ENCODE results near the gene NKD1.
A peak's percentile ranks its signal among the peaks of the same experiment; 100 is the strongest.

The NKD1 gene

GRCh38 chr16:50673496-50674275 is 125.5 kb downstream of the NKD1 start:
- DNase-seq (ENCODE audit: low read depth, low spot score): peak; percentile 69

GRCh38 chr16:50674831-50675230 is 126.6 kb downstream of the NKD1 start:
- DNase-seq (ENCODE audit: low read depth, low spot score): no peak

GRCh38 chr16:50675686-50676610 is 127.8 kb downstream of the NKD1 start:
- DNase-seq (ENCODE audit: low read depth, low spot score): no peak

GRCh38 chr16:50676684-50677225 is 128.6 kb downstream of the NKD1 start:
- DNase-seq (ENCODE audit: low read depth, low spot score): no peak

GRCh38 chr16:50677351-50677750 is 129.2 kb downstream of the NKD1 start:
- no peak for DNase-seq (ENCODE audit: low read depth, low spot score)

GRCh38 chr16:50678531-50678930 is 130.3 kb downstream of the NKD1 start:
- DNase-seq (ENCODE audit: low read depth, low spot score): no peak

GRCh38 chr16:50679266-50679665 is 131.1 kb downstream of the NKD1 start:
- DNase-seq (ENCODE audit: low read depth, low spot score): no peak

GRCh38 chr16:50679676-50680555 is 131.7 kb downstream of the NKD1 start:
- DNase-seq (ENCODE audit: low read depth, low spot score): no peak

GRCh38 chr16:50680556-50680893 is 132.3 kb downstream of the NKD1 start:
- no peak for DNase-seq (ENCODE audit: low read depth, low spot score)

- DNase-seq (ENCODE audit: low read depth, low spot score): no peak
Measured at GRCh38 chr16:50681021-50681885, 133.1 kb downstream of the NKD1 start, which contains the start of gene SNX20. Gene SNX20, minus strand, starts transcription at chr16:50681312. Its CDS starts 3,786 bp downstream, at chr16:50677526.

- no peak for DNase-seq (ENCODE audit: low read depth, low spot score)
Measured at GRCh38 chr16:50683689-50684374, 135.6 kb downstream of the NKD1 start.

- no peak for DNase-seq (ENCODE audit: low read depth, low spot score)
Measured at GRCh38 chr16:50684823-50685461, 136.7 kb downstream of the NKD1 start.

- no peak for DNase-seq (ENCODE audit: low read depth, low spot score)
Measured at GRCh38 chr16:50685462-50686063, 137.4 kb downstream of the NKD1 start.

- DNase-seq (ENCODE audit: low read depth, low spot score): peak; percentile 58
Measured at GRCh38 chr16:50688083-50688482, 139.9 kb downstream of the NKD1 start.

- DNase-seq (ENCODE audit: low read depth, low spot score): no peak
Measured at GRCh38 chr16:50688867-50689266, 140.7 kb downstream of the NKD1 start.

GRCh38 chr16:50690177-50690576 is 142.0 kb downstream of the NKD1 start:
- no peak for DNase-seq (ENCODE audit: low read depth, low spot score)

GRCh38 chr16:50692644-50692998 is 144.4 kb downstream of the NKD1 start:
- DNase-seq (ENCODE audit: low read depth, low spot score): no peak

GRCh38 chr16:50692999-50693781 is 145.0 kb downstream of the NKD1 start, which contains the start of gene NOD2:
Gene NOD2, plus strand, starts transcription at chr16:50693606. Its CDS starts 5,890 bp downstream, at chr16:50699496.
- DNase-seq (ENCODE audit: low read depth, low spot score): no peak
